Glutamatergic neuron (in vitro differentiated cells): ENCODE results near the gene CABP2. TPM values are rescaled to one million over a fixed set of nuclear protein-coding genes. Genes with fewer than 3 reads are reported as not detected.

Experiments used
- DNase-seq: peaks from one replicate; pipeline ENCODE4 v3.0.0; 2022
- H3K27ac Mint-ChIP-seq: one replicate; pipeline ENCODE4 v1.8.0; 2020; ENCODE audit warnings: mild to moderate bottlenecking, mixed read lengths, inconsistent platforms; ENCODE audit not compliant: unreplicated experiment
- H3K27me3 Mint-ChIP-seq: one replicate; pipeline ENCODE4 v1.8.0; 2020; ENCODE audit warnings: mild to moderate bottlenecking, moderate library complexity, mixed read lengths, inconsistent platforms; ENCODE audit not compliant: unreplicated experiment
- H3K36me3 Mint-ChIP-seq: one replicate; pipeline ENCODE4 v1.8.0; 2020; ENCODE audit warnings: mild to moderate bottlenecking, mixed read lengths, inconsistent platforms; ENCODE audit not compliant: unreplicated experiment
- H3K4me1 Mint-ChIP-seq: one replicate; pipeline ENCODE4 v1.8.0; 2020; ENCODE audit warnings: mild to moderate bottlenecking, low read depth, mixed read lengths, inconsistent platforms; ENCODE audit not compliant: unreplicated experiment
- H3K4me3 Mint-ChIP-seq: one replicate; pipeline ENCODE4 v1.8.0; 2020; ENCODE audit warnings: mild to moderate bottlenecking, mixed read lengths, inconsistent platforms; ENCODE audit not compliant: unreplicated experiment
- H3K9me3 Mint-ChIP-seq: one replicate; pipeline ENCODE4 v1.8.0; 2020; ENCODE audit warnings: mild to moderate bottlenecking, moderate library complexity, mixed read lengths, inconsistent platforms; ENCODE audit not compliant: unreplicated experiment
- total RNA-seq: library from RNA; stranded (reverse); fragmentation: NEBNext Ultra II Directional; extraction: Animal tissue kit (Norgen Biotek cat#: 25700); gene quantifications from one replicate; pipeline ENCODE4 v1.2.1, GENCODE V29; 2021; ENCODE audit not compliant: unreplicated experiment
- TF ChIP-seq, protein P1 (sequence below): fragments of 200-600 bp; sonication (generic); IDR thresholded peaks from one replicate; pipeline ENCODE4 v1.5.0; 2021; ENCODE audit not compliant: partially characterized antibody, unreplicated experiment

CABP2 gene
- total RNA-seq, 1 donor from 2014 or later = not detected

DNA sequence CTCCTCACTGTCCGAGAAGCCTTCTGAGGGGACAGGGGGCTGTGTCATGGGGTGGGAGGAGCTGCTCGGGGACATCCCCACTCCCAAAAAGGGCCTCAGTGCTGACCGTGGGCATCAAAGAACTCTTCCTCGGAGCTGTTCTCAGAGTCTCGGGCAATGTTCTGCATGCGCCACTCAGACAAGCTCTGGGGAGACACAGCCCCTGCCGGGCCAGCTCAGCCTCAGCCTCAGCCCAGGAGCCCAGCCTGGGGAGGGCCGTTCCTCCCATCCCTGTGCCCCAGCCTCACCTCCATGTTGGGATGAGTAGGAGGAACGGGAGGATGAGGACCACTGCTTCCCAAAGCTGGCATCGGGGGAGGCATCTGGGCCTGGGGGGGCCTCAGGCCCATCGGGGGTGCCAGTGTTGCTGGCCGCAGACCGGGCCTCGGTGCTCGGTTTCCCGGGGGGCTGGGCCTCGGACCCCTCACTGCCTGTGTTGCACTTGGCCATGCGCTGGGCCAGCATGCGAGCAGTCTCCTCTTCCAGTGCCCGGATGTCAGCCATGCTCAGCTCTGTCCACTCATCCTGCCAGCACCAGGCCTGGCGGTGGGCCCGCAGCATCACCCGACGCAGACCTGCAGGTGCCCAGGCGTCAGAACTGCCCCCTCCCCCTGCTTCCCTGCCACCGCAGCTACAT is 23.3 kb downstream of the CABP2 start:
- H3K4me1 Mint-ChIP-seq = peaks cover 4% of the 10 kb centered on the region
- DNase-seq = no peak
- H3K27me3 Mint-ChIP-seq = peaks cover 7% of the 10 kb centered on the region
- TF ChIP-seq, protein P1, sequence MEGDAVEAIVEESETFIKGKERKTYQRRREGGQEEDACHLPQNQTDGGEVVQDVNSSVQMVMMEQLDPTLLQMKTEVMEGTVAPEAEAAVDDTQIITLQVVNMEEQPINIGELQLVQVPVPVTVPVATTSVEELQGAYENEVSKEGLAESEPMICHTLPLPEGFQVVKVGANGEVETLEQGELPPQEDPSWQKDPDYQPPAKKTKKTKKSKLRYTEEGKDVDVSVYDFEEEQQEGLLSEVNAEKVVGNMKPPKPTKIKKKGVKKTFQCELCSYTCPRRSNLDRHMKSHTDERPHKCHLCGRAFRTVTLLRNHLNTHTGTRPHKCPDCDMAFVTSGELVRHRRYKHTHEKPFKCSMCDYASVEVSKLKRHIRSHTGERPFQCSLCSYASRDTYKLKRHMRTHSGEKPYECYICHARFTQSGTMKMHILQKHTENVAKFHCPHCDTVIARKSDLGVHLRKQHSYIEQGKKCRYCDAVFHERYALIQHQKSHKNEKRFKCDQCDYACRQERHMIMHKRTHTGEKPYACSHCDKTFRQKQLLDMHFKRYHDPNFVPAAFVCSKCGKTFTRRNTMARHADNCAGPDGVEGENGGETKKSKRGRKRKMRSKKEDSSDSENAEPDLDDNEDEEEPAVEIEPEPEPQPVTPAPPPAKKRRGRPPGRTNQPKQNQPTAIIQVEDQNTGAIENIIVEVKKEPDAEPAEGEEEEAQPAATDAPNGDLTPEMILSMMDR = no peak
- H3K4me3 Mint-ChIP-seq = no peak overlapping the region
- peaks cover 3% of the 10 kb centered on the region for H3K9me3 Mint-ChIP-seq
- H3K27ac Mint-ChIP-seq = no peak overlapping the region
- no peaks in the 10 kb centered on the region for H3K36me3 Mint-ChIP-seq

DNA sequence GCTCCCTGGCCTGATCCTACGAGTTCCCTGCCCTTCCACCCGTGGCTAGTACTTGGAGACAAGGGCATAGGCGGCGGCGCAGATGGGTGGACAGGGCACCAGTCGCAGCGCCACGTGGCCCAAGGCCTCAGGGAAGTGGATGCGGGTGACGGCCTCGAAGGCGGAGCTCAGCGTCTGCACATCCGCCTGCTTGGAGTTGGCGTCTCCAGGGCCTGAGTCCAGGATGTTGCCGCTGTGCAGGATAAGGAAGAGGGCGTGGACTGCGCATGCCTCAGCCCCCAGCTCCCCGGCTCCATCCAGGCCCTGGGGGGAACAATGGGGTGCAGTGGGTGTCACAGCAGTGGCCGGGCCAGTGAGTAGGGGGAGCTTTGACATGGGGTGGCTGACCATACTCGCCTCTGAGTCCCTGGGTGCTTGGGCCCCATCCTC is 24.7 kb downstream of the CABP2 start:
- TF ChIP-seq, protein P1 = no peak
- Mint-ChIP-seq H3K36me3 (no peaks in the 10 kb centered on the region), H3K27me3 (peaks cover 7% of the 10 kb centered on the region), H3K9me3 (peaks cover 3% of the 10 kb centered on the region), H3K4me1 (peaks cover 4% of the 10 kb centered on the region), H3K27ac (no peak overlapping the region), H3K4me3 (no peak overlapping the region)
- no peak for DNase-seq

DNA sequence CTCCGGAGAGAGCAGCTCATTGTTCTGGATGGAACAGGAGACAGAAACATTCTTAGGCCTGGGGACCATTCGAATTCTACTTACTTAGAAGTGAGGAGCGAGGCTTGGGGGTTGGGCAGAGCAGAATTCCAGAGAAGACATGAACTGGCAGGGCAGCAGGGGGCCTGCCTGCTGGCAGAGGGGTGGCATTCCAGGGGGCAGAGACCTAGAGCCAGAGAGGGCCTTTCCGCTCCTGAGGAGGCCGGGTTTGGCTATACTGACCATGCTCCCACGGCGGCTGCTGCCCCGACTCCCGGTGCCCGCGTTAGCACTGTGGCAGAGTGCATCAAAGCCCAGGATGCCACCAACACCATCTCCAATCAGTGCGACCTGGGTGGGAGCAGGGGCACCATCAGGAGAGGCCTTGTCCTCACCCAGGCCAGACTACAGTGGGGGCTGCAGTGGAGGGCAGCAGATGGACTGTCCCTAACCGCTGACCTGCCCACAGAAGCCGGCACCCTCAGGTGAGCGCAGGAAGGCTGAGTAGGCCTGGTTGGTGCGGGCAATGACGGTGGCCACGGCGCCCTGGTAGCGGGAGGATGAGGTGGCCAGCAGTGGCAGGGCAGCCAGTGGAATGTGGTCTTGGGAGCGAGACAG is 25.5 kb downstream of the CABP2 start:
- Mint-ChIP-seq H3K4me1 (peaks cover under 1% of the 10 kb centered on the region), H3K27me3 (peaks cover 4% of the 10 kb centered on the region), H3K36me3 (no peaks in the 10 kb centered on the region), H3K4me3 (no peak overlapping the region), H3K9me3 (no peaks in the 10 kb centered on the region), H3K27ac (no peak overlapping the region)
- no peak for DNase-seq
- TF ChIP-seq, protein P1 = no peak

DNA sequence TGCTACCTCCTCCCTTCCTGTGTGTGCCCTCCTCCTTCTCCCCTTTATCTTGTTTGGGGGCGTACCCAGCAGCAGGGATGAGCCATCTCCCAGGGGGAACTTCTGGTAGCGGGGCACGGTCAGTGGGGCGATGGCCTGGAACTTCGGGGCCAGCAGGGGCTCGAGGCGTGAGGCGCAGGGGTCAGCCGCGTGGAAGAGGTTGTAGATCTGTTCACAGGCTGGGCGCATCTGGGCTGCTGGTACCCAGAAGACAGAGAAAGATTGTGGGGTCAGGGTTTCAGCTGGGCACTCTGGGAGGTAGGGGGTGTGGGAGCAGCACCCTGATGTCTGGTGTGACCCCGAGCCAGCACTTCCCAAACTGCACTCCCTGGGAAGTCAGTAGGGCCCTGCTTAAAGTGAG is 27.1 kb downstream of the CABP2 start:
- peaks cover 4% of the 10 kb centered on the region for H3K27me3 Mint-ChIP-seq
- TF ChIP-seq, protein P1 = no peak
- no peak overlapping the region for H3K27ac Mint-ChIP-seq
- DNase-seq = no peak
- H3K4me3 Mint-ChIP-seq = no peak overlapping the region
- H3K4me1 Mint-ChIP-seq = no peaks in the 10 kb centered on the region
- H3K9me3 Mint-ChIP-seq = no peaks in the 10 kb centered on the region
- H3K36me3 Mint-ChIP-seq = no peaks in the 10 kb centered on the region
